GM19043 (cell line): ENCODE data around the gene SELENOW.
A peak's percentile ranks its signal among the peaks of the same experiment; 100 is the strongest.
"Not testable (repeated sequence)": the region's sequence is repeated elsewhere in the genome, so short reads cannot be mapped to it uniquely, and the experiment has no call there.

Experiments used
- ATAC-seq: cut with Tn5 transposase; IDR thresholded peaks from one replicate; pipeline ENCODE4 v1.9.1; 2021; ENCODE audit warnings: low read depth; ENCODE audit not compliant: unreplicated experiment

Gene SELENOW

DNA sequence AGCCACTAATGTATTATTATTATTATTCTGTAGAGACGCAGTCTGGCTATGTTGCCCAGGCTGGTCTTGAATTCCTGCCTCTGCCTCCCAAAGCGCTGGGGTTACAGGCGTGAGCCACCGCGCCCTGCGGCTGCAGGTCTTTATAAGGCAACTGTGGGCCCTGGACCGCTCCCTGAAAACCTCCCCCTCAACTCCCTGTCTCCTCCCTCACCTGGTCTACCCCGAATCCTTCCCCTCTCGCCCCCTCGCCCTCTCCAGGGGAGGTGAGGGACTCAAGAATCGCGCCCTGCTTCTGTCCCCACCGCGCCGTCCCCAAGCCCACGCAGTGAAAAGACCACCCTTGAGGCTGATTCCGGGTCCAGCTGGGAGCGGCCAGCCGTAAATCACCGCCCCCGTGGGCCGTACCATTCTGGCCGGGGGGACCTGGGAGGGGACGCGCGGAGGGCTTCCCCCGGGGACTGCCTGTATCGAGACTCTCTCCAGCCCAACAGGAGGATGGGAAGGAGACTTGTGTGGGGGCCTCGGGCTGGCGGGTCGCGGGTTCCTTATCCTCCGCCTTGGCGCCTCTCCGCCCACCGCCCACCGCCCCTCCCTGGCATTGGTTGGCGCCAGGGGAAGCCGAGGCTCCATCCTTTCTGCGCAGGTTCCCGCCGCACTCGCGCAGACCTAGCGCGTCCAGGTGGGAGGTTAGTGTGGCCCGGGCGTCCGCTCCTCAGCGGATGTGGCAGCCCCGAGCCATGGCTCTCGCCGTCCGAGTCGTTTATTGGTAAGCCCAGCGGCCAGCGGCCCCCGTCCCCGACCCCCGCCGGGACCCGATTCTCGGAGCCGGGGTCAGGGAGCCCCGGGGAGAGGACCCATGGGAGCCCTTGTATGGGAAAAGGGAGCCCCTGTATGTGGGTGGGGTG, at the start of gene SELENOW:
Gene SELENOW (plus strand): TSS at position 655 of the 905 bp plus-strand sequence. CDS start 83 bp downstream, at position 738.
- peak; percentile 71 for ATAC-seq

DNA sequence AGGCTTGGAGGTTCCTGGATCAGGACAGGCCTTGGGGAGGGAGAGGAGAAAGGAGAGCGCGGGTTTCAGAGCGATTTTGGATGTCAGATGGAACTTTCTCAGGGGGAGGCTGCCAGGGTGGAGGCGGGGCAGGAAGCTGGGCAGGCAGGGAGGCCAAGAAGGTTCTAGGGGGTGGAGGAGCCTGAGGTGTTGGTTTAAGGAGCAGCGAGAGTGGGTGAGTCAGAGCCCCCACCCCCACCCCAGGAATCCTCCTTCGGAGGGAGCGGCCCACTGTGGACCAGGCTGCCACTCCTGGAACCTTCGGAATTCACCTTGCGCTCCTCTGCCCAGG, 49.1 kb upstream of the SELENOW start:
- ATAC-seq, result no peak

DNA sequence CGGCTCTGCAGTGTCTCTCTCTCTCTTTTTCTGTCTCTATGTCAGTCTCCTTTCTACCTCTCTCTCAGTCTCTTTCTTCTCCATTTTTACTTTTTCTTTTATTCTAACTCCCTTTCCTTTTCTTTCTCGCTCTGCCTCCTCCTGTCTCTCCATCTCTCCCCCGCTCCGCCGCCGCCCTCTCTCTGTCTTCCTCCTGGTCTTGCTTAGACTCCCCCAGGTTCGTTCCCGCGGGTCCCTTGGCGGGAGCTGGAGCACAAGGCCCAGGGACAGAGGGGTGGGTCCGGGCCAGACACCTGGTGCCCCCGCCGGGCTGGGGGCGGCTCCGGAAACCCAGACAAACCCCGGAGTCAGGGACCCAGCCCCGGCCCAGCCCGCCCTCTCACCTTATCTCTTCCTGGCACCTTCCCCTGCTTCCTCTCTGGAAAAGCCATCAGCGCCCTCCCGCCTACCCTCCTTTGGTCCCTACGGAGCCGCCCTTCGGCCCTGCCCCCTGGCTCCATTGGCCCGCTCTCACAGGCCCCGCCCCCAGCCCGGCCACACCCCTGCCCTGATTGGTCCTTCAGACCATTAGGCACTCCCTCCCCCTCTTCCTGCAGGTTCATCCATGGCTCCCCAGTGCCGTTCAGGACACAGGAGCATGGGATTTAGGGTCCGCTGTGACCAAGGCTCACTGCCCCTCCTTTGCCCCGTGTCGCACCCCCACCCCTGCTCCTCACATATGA, 48.5 kb upstream of the SELENOW start:
- no peak for ATAC-seq

DNA sequence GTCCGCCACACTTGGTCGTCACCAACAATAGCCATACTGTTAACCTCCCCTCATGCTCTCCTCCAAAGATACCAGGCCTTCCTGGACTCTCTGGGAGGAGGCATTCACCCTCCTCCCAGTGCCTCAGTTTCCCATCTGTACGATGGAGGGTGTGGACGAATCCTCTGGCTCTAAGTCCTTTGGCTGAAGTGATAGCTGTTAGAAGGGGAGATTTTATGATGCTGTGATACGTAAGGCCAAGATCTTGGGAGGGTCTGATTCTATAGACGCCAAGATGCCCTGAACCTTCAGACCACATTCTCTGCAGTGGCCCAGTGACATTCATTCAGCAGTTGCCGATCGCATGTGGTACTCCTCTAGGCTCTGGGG, 48.0 kb upstream of the SELENOW start:
- ATAC-seq, result no peak

DNA sequence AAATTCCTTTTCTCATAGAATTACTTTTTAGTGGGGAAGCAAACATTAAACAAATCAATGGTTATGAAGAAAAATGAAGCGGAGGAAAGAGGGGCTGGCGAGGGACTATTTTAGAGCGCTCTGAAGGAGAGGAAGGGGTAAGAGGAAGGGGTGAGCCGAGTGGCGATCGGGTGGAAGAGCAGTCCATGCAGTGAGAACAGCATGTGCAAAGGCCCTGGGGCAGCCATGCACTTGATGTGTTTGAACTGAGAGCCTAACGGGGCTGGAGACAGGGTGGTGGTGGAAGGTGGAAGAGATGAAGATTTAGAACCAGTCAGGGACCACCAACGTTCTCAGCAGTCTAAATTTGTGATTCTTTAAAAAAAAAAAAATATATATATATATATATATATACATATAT, 47.6 kb upstream of the SELENOW start:
- no peak for ATAC-seq

DNA sequence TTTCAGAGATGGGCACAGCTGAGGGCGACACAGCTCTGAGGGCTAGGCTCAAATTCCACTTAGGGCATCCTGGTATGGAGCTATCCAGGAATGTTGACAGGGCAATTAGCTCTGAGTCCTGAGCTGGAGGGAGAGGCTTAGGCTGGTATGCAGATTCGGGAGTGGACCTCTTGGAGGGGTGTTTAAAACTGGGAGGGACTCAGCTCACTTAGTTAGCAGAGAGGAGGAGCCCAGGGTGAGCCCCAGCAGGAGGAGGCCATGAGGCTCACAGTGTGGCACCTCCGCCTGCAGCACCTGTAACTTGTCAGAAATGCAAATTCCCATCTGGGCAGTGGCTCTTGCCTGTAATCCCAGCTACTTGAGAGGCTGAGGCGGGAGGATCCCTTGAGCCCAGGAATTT, 43.4 kb upstream of the SELENOW start:
- ATAC-seq, result no peak

DNA sequence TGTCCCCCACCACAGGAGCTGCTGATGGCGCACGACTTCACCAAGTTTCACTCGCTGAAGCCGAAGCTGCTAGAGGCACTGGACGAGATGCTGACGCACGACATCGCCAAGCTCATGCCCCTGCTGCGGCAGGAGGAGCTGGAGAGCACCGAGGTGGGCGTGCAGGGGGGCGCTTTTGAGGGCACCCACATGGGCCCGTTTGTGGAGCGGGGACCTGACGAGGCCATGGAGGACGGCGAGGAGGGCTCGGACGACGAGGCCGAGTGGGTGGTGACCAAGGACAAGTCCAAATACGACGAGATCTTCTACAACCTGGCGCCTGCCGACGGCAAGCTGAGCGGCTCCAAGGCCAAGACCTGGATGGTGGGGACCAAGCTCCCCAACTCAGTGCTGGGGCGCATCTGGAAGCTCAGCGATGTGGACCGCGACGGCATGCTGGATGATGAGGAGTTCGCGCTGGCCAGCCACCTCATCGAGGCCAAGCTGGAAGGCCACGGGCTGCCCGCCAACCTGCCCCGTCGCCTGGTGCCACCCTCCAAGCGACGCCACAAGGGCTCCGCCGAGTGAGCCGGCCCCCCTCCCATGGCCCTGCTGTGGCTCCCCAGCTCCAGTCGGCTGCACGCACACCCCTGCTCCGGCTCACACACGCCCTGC, 37.5 kb upstream of the SELENOW start:
- ATAC-seq, result no peak

DNA sequence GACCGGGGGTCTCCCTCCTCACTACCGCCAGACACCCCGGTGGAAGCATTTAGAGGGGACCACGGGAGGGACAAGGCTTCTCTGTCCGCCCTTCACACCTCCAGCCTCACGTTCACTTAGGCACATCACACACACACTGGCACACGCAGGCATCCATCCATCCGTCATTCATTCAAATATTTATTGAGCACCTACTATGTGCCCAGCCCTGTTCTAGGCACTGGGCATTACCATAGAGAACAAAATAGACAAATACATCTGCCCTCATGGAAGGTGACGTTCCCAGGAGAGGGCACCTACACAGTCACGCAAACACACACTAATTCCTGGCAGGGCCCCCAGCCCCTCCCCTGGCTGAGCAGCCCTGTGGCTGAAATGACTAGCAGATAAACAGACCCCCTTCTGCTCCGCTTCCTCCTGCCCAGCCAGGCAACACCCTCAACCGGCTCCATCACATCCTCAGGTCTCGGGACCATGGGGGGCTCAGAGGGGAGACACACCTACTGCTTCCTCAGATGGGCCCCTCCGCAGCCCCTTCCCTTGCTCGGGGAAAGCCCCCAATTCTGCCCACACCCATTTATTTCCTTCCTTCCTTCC, 36.9 kb upstream of the SELENOW start:
- no peak for ATAC-seq

DNA sequence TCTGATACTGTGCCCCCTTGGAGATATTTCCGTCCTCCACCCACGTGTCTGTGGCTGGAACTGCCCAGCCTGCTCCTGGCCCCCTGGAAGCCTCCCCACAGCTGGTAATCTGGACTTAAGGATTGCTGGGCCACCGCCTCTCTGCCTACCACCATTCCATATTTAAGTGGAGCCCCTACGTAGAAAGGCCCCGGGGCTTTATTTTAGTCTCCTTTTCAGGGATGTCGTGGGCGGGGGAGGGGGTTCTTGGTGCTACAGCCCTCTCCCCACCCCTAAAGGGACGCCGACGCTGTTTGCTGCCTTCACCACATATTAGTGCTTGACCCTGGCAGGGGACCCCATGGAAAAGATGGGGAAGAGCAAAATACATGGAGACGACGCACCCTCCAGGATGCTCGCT, 35.9 kb upstream of the SELENOW start:
- ATAC-seq, result no peak

DNA sequence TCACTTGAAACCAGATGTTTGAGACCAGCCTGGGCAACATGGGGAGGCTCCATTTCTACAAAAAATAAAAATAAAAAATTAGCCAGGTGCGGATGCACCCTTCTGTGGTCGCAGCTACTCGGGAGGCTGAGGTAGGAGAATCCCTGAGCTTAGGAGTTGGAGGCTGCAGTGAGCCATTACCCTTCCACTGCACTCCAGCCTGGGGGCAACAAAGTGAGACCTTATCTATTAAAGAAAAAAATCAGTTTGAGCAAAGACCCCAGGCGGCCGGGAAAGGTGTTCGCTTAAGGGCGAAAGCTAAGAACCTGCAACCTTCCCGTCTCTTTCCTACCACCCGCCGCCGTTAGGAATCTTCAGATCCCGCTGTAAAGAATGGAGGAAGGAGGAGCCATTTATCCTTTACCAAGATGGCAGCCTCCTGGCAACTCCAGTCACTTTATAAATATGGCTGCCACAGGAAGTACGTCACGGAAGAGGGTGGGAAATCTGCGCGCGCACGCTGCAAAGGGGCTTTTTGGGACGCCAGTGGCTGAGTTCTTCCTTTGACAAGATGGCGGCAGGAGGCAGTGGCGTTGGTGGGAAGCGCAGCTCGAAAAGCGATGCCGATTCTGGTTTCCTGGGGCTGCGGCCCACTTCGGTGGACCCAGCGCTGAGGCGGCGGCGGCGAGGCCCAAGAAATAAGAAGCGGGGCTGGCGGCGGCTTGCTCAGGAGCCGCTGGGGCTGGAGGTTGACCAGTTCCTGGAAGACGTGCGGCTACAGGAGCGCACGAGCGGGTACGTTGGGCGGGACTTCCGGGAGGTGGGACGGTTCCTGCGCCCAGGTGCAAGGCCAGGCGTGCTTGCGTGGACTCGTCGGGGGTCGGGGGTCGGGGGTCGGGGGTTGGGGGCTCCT, 33.2 kb upstream of the SELENOW start, which contains the start of gene NOP53:
Gene NOP53 (plus strand): TSS at position 537 of the 892 bp plus-strand sequence. CDS start 14 bp downstream, at position 551.
- ATAC-seq, result peak; percentile 65

DNA sequence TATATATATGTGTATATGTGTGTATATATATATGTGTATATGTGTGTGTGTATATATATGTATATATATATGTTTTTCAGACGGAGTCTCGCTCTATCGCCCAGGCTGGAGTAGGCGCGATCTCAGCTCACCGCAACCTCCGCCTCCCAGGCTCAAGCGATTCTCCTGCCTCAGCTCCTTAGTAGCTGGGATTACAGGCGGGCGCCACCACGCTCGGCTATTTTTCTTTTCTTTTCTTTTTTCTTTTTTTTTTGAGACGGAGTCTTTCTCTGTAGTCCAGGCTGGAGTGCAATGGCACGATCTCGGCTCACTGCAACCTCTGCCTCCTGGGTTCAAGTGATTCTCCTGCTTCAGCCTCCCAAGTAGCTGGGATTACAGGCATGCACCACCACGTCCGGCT, 32.4 kb upstream of the SELENOW start:
- not testable (repeated sequence) for ATAC-seq

DNA sequence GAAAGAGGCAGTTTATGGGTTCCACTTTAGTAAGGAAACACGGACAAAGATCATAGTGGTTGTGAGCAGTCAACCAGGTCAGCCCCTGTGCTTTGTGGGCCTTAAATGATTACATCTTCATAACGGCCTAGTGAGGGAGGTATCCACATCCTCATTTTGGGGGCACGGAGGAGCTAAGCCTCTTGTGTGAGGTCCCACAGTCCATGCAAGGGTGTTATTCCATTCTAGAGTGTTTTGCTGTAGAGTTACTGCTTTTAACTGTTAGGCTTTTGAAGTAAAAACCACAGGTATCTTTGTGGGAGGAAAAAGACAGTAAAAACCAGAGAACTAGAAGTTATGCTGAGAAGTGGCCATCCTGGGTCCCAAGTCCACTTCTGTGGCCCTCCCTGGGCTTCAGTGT, 29.2 kb upstream of the SELENOW start:
- ATAC-seq, result no peak

DNA sequence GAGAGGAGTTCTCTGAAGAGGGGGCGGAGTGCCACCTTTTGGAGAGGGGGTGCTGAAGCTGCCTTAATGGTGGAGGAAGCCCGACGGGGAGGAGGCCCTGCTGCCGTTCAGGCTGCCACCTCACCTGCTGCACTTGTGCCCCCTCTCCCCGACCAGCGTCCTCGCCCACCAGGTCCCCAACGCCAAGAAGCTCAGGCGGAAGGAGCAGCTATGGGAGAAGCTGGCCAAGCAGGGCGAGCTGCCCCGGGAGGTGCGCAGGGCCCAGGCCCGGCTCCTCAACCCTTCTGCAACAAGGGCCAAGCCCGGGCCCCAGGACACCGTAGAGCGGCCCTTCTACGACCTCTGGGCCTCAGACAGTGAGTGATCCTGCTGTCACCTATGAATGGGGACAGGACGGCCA, 27.8 kb upstream of the SELENOW start:
- ATAC-seq, result no peak

DNA sequence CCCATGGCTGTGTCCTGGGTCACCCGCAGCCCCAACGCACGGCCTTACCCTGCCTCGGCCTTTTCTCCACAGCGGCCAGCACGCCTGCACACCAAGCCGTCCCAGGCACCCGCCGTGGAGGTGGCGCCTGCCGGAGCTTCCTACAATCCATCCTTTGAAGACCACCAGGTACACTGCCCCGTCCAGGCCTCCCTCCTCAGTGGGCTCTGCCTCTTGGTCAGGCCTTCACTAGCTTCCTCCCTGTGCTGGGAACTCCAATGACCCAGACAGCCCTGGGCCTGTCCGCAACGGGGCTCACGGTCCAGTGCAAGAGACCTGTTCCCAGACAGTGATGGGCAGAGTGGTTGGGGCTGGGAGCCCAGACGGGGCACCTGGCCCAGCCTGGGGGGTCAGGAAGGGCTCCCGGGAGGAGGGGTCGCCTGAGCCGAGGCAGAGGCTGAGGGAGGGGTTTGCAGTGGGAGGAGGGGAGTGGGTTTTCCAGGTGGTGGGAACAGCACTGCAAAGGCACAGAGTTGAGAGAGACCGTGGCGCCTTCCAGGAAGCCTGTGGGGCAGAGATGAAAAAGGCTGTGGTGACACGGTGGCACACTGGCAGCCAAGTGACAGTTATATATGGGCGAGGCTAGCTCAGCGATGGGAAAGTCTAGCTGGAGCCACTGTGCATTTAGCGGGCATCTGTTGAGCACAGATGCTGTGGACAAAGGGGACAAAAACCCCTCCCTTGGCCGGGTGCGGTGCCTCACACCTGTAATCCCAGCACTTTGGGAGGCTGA, 25.9 kb upstream of the SELENOW start:
- ATAC-seq, result no peak

DNA sequence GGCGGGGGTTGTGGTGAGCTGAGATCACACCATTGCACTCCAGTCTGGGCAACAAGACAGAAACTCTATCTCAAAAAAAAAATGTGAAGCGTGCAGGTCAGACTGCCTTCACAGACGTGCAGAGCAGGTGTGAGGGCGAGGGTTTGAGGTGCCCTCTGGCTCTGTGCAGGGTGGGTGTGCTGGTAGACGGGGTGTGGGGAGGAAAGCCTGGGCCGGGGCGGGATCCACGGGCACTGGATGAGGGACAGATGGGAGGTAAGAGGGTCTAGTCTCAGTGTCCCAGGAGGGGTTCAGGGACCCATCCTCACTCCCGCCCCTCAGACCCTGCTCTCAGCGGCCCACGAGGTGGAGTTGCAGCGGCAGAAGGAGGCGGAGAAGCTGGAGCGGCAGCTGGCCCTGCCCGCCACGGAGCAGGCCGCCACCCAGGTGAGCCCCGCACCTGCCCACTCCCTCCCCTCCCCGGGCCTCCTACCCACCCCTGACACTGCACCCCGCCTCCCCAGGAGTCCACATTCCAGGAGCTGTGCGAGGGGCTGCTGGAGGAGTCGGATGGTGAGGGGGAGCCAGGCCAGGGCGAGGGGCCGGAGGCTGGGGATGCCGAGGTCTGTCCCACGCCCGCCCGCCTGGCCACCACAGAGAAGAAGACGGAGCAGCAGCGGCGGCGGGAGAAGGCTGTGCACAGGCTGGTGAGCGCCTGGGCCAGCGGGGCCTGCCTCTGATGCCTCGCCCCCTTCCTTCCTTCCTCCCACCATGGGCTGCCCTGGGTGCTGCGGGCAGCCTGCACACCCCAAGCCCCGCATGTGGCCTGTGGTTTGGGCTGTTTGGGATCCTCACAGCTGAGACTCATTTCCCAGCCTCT, 24.1 kb upstream of the SELENOW start:
- no peak for ATAC-seq

DNA sequence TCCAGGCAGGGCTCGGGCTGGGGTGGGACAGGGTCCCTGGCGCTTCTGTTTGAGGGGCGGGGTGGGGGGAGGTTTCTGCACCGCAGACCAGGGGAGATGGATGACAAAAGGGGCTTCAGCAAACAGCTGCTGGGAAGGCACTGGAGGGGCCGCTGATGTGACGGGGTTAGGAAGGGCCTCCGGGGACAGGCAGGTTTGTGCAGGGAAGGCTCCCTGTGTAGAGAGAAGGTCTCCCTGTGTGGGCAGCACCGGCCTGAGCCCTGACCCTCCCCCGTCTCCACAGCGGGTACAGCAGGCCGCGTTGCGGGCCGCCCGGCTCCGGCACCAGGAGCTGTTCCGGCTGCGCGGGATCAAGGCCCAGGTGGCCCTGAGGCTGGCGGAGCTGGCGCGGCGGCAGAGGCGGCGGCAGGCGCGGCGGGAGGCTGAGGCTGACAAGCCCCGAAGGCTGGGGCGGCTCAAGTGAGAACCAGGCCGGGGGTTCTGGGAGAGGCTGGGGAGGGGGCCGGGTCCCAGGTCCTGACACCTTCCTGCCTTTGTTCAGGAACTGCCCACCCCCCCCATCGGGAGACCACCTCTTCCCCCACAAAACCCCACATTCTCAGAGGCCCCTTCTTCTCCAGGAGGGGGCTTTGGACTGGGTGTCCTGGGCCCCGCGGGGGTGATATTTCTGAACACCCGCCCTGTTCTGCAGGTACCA, 23.3 kb upstream of the SELENOW start:
- ATAC-seq, result no peak

DNA sequence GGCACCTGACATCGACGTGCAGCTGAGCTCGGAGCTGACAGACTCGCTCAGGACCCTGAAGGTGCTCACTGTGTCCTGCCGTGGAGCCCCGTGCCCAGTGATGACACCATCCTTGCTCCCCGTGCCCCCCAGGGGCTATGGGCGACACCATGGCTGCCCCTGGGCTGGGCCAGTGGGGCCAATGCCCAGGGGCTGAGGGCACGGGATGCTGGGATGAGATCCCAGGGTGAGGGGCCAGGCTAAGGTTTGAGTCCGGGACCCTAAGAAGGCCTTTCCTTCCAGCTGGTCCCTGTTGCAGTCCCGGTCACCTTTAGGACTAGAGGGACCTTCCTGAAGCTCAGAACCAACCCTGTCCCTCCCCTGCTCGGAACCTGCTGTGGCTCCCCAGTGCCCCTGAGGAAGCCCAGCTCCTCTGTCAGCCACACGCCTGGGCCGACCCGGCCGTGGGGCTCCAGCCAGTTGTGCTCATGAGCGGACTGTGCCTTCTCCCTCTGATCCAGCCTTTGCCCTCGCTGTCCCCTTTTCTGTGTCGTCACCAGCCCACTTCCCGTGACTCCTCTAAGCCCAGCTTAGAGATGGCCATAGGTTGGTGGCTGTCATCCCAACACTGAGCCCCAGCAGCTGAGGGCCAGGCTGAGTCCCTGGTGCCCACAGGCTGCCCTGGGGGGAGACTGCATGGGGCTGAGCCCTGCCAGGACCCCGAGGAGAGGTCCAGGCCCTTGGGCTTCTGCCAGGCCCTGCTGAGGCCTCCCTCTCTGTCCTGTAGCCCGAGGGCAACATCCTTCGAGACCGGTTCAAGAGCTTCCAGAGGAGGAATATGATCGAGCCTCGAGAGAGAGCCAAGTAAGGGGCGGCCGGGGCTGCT, 22.5 kb upstream of the SELENOW start:
- ATAC-seq, result no peak
